ENCODE results near the gene DEFB132.

DEFB132 gene

GRCh38 chr20:294602-295001 is 37.1 kb downstream of the DEFB132 start:
- DNase-seq (ENCODE audit: low read depth, low spot score): no peak
- in situ Hi-C loops (cut with HindIII; ENCODE audit: low sequenced_read_pairs): no loop called here
- H3K4me3 ChIP-seq (ENCODE audit: low read depth, low read length): no peak overlapping the region
- TF ChIP-seq, protein P1, sequence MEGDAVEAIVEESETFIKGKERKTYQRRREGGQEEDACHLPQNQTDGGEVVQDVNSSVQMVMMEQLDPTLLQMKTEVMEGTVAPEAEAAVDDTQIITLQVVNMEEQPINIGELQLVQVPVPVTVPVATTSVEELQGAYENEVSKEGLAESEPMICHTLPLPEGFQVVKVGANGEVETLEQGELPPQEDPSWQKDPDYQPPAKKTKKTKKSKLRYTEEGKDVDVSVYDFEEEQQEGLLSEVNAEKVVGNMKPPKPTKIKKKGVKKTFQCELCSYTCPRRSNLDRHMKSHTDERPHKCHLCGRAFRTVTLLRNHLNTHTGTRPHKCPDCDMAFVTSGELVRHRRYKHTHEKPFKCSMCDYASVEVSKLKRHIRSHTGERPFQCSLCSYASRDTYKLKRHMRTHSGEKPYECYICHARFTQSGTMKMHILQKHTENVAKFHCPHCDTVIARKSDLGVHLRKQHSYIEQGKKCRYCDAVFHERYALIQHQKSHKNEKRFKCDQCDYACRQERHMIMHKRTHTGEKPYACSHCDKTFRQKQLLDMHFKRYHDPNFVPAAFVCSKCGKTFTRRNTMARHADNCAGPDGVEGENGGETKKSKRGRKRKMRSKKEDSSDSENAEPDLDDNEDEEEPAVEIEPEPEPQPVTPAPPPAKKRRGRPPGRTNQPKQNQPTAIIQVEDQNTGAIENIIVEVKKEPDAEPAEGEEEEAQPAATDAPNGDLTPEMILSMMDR (IDR thresholded peaks at IDR 0.05; ENCODE audit: low read depth, low read length): no peak

DNA sequence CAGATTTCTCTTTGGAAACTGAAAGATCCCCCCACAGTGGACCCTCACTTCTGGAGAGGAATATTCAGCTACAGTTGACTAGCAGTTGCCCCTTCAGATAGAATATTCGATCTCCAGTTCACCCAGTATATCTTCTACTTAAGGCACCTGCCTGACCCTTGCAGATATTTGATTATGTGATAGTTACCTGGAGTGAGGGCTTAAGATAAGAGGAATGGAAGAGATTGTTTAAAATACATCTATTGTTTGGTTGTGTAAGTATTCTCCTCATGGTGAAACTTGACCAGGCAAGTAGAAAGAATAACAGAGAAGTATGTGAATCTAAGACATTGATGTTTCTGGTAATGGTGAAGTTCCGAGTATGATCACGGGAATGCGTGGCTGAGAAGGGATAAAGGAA is 38.3 kb downstream of the DEFB132 start:
- in situ Hi-C loops (cut with HindIII; ENCODE audit: low sequenced_read_pairs): no loop called here
- no peak overlapping the region for H3K4me3 ChIP-seq (ENCODE audit: low read depth, low read length)
- TF ChIP-seq, protein P1 (IDR thresholded peaks at IDR 0.05; ENCODE audit: low read depth, low read length): no peak
- DNase-seq (ENCODE audit: low read depth, low spot score): no peak

GRCh38 chr20:297098-297924 is 39.8 kb downstream of the DEFB132 start, which contains the start of gene ZCCHC3:
Gene ZCCHC3, plus strand, starts transcription at chr20:297570. Its CDS starts 17 bp downstream, at chr20:297587.
- TF ChIP-seq, protein P1 (IDR thresholded peaks at IDR 0.05; ENCODE audit: low read depth, low read length): peak; percentile 10
- in situ Hi-C loops (cut with HindIII; ENCODE audit: low sequenced_read_pairs): no loop called here
- peak within 1 kb of the TSS; percentile 94 for H3K4me3 ChIP-seq (ENCODE audit: low read depth, low read length)
- peak; percentile 97 for DNase-seq (ENCODE audit: low read depth, low spot score)

DNA sequence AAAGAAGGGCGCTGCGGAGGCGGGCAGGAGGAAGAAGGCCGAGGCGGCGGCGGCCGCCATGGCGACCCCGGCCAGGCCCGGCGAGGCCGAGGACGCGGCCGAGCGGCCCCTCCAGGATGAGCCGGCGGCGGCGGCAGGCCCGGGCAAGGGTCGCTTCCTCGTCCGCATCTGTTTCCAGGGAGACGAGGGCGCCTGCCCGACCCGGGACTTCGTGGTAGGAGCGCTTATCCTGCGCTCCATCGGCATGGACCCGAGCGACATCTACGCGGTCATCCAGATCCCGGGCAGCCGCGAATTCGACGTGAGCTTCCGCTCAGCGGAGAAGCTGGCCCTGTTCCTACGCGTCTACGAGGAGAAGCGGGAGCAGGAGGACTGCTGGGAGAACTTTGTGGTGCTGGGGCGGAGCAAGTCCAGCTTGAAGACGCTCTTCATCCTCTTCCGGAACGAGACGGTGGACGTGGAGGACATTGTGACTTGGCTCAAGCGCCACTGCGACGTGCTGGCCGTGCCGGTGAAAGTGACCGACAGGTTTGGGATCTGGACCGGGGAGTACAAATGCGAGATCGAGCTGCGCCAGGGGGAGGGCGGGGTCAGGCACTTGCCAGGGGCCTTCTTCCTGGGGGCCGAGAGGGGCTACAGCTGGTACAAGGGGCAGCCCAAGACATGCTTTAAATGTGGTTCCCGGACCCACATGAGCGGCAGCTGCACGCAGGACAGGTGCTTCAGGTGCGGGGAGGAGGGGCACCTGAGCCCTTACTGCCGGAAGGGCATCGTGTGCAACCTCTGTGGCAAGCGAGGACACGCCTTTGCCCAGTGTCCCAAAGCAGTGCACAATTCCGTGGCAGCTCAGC is 40.6 kb downstream of the DEFB132 start:
- peak overlapping the region; percentile 94 for H3K4me3 ChIP-seq (ENCODE audit: low read depth, low read length)
- TF ChIP-seq, protein P1 (IDR thresholded peaks at IDR 0.05; ENCODE audit: low read depth, low read length): no peak
- DNase-seq (ENCODE audit: low read depth, low spot score): peak; percentile 68
- in situ Hi-C loops (cut with HindIII; ENCODE audit: low sequenced_read_pairs): no loop called here

GRCh38 chr20:298776-299391 is 41.4 kb downstream of the DEFB132 start:
- H3K4me3 ChIP-seq (ENCODE audit: low read depth, low read length): peak overlapping the region; percentile 94
- DNase-seq (ENCODE audit: low read depth, low spot score): no peak
- in situ Hi-C loops (cut with HindIII; ENCODE audit: low sequenced_read_pairs): no loop called here
- TF ChIP-seq, protein P1 (IDR thresholded peaks at IDR 0.05; ENCODE audit: low read depth, low read length): no peak

- peak overlapping the region; percentile 94 for H3K4me3 ChIP-seq (ENCODE audit: low read depth, low read length)
- TF ChIP-seq, protein P1 (IDR thresholded peaks at IDR 0.05; ENCODE audit: low read depth, low read length): no peak
- no peak for DNase-seq (ENCODE audit: low read depth, low spot score)
- in situ Hi-C loops (cut with HindIII; ENCODE audit: low sequenced_read_pairs): no loop called here
Observed at GRCh38 chr20:300345-300990, 42.9 kb downstream of the DEFB132 start.

Data from astrocyte of the spinal cord (primary cell).